ENCODE results near the gene MTERF4.

- no peak for TF ChIP-seq EZH2 (IDR thresholded peaks at IDR 0.05; ENCODE audit: borderline replicate concordance, low read length)
- TF ChIP-seq, protein P1, sequence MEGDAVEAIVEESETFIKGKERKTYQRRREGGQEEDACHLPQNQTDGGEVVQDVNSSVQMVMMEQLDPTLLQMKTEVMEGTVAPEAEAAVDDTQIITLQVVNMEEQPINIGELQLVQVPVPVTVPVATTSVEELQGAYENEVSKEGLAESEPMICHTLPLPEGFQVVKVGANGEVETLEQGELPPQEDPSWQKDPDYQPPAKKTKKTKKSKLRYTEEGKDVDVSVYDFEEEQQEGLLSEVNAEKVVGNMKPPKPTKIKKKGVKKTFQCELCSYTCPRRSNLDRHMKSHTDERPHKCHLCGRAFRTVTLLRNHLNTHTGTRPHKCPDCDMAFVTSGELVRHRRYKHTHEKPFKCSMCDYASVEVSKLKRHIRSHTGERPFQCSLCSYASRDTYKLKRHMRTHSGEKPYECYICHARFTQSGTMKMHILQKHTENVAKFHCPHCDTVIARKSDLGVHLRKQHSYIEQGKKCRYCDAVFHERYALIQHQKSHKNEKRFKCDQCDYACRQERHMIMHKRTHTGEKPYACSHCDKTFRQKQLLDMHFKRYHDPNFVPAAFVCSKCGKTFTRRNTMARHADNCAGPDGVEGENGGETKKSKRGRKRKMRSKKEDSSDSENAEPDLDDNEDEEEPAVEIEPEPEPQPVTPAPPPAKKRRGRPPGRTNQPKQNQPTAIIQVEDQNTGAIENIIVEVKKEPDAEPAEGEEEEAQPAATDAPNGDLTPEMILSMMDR (conservative IDR thresholded peaks at IDR 0.05 in 1 of 2, IDR thresholded peaks at IDR 0.05 in 1 of 2; ENCODE audit: extremely low read depth in 1 of 2, insufficient read depth in 1 of 2, low read depth in 1 of 2, low read length in 2 of 2): no peak
Measured at GRCh38 chr2:241112046-241112445, 10.0 kb upstream of the MTERF4 start.
